LNCAP (cell line): ENCODE measurements around the gene KATNAL2.

ENCODE experiments used
- TF ChIP-seq, protein P1 (sequence below): fragments of 450-650 bp; IDR thresholded peaks from 2 replicates; pipeline ENCODE4 v1.5.1; 2017; ENCODE audit warnings: mild to moderate bottlenecking

KATNAL2 gene

DNA sequence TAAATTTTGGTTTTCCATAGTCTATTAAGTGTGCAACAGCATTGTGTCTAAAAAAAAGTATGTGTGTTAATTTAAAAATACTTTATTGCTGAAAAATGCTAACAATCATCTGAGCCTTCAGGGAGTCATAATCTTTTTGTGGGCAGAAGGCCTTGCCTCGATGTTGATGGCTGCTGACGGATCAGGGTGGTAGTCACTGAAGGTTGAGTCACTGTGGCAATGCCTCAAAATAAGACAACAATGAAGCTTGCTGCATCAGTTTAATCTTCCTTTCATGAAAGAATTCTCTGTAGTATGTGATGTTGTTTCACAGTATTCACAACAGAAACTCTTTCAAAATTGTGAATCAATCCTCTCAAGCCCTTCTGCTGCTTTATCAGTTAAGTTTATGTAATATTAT is 201.6 kb downstream of the KATNAL2 start:
- TF ChIP-seq, protein P1, sequence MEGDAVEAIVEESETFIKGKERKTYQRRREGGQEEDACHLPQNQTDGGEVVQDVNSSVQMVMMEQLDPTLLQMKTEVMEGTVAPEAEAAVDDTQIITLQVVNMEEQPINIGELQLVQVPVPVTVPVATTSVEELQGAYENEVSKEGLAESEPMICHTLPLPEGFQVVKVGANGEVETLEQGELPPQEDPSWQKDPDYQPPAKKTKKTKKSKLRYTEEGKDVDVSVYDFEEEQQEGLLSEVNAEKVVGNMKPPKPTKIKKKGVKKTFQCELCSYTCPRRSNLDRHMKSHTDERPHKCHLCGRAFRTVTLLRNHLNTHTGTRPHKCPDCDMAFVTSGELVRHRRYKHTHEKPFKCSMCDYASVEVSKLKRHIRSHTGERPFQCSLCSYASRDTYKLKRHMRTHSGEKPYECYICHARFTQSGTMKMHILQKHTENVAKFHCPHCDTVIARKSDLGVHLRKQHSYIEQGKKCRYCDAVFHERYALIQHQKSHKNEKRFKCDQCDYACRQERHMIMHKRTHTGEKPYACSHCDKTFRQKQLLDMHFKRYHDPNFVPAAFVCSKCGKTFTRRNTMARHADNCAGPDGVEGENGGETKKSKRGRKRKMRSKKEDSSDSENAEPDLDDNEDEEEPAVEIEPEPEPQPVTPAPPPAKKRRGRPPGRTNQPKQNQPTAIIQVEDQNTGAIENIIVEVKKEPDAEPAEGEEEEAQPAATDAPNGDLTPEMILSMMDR: no peak

DNA sequence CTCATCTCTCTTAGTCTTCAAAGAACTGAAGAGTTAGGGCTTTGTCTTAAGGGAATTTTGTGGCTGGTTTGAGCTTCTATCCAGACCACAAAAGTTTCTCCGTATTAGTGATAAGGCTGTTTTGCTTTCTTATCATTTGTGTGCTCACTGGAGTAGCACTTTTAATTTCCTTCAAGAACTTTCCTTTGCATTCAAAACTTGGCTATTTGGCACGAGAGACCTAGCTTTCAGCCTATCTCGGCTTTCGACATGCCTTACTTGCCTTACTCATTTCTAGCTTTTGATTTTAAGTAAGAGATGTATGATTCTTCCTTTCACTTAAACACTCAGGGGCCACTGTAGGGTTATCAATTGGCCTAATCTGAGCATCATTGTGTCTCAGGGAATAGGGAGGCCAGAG is 203.0 kb downstream of the KATNAL2 start:
- TF ChIP-seq, protein P1: no peak

DNA sequence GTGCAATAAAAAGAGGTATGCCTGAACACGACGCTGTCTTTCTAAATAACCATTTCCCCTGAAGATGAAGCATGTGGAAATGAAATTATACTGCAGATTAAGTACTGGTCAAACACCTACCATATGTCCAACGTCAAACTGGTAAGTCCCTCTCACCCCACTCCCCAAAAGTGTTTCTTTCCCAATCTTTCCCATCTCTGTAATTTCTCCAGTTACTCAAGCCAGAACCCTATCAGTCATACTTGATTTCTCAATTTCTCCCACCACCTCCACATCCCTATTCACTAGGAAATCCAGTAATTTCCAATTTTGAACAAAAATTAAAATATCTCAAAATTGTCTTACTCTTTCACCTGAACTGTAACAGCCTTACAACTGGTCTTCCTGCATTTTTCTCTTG is 203.7 kb downstream of the KATNAL2 start:
- TF ChIP-seq, protein P1: no peak

DNA sequence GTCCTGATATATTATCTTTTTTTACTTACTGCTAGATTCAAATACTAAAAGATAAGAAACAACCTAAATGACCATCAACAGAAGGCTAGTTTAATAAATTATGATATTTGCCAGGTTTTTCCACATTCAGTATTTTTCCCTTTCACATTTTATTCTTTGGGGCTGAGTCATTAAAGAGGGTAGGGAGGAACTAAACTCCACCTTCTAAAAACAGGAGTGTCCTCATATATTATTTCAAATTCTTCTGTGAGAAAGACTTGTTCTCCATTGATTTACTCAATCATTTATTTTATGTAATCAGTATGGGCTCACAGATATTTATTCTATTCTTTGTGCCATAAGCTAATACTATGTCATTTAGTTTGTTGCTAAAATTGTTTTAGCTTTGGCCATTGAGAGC is 223.9 kb downstream of the KATNAL2 start:
- TF ChIP-seq, protein P1: no peak

DNA sequence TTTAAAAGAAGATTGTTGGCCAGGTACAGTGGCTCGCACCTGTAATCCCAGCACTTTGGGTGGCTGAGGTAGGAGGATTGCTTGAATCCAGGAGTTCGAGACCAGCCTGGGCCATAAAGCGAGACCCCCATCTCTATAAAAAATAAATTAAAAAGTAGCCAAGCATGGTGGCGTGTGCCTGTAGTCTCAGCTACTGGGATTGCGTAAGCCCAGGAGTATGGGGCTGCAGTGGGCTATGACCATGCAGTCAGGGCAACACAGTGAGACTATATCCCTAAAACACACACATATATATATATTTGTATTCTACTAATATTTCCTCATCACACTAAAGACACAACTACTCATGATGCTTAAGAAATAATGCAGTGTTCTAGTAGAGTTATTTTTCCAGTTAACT is 225.8 kb downstream of the KATNAL2 start:
- TF ChIP-seq, protein P1: no peak

DNA sequence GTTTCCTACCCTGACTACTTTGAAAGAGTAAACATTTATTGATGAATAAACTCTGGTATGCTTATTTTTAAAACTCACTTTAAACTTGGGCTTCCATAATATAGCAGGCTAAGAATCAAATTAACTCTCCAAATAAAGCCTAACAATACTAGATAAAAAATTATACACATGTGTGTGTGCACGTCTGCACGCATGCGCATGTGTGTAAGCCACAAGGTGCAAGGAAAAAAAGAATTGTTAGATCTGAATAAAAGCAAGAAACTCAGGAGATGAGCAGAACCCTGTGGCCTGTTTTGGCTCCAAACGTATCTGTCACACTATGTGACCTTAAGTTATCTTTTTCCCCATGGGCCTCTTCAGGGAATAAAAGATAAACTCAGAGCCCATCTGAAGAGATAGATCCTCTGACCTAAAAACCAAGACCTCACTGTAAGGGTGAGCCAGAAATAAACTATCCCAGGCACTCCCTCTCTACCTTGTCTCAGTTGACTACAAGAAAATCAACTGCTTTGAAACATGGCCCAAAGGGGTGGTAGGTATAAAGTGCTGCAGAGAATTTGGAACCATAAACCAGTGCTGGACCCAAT is 226.6 kb downstream of the KATNAL2 start:
- TF ChIP-seq, protein P1: no peak

DNA sequence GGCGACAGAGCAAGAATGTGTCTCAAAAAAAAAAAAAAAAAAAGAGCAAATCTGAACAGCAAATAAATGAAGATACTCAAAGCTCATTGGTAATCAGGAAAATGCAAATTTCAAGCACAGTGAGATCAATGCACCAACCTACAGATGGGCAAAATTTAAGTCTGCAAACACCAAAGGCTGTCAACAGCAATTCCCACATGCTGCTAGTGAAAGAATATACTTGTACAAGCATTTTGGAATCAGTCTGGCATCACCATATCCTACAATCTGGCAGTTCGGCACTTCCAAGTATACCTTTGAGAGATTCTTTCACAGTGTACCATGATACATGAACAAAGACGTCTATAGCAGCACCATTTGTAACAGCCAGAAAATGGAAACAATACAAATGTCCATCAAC is 228.8 kb downstream of the KATNAL2 start:
- TF ChIP-seq, protein P1: no peak

DNA sequence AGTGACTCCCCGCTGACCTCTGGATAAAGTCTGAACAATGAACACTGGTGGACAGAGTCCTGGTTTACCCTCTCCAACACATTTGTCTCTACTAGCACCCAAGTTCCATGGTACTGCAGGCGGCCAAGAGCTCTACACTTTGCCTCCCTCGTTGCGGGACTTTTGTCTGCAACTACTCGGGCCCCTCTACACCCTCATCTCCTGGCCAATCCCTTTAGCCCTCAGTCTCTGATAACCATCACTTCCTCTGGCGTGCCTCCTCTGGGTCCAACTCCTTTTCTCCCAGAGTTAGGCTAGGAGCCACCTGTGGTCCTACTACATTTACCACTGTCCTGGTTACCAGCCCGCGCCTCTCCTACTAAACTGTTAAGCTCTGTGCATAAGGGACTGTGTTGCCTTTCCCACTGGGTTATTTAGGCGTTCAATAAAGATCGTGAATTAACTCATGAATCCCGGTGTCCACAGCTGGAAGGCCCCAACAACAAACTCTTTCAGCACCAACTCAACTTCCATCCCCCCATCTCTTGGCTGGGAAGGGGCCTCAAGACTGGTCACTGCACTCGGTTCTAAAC is 232.1 kb downstream of the KATNAL2 start:
- TF ChIP-seq, protein P1: no peak
